IMR-90 (cell line): ENCODE results near the gene FAM209A. TPM values are rescaled to one million over a fixed set of nuclear protein-coding genes. Genes with fewer than 3 reads are reported as not detected.

Experiments used
- ATAC-seq: fragments of 200-7000 bp; cut with Tn5 transposase; 2 replicates; pipeline ENCODE4 v1.9.1; 2020; ENCODE audit warnings: low read depth, mild to moderate bottlenecking, moderate library complexity
- BruUV-seq: library from RNA; stranded (reverse); fragments of 400-500 nt; replicated peaks from 2 replicates; lab custom pipeline; 2021; lab: Mats Ljungman, UMichigan
- CTCF ChIA-PET: fragments of 300-600 bp; formaldehyde crosslinking; extraction: SDS; loops from one replicate; lab custom pipeline; 2021; ENCODE audit warnings: antibody characterized with exemption; lab: Yijun Ruan, JAX
- POLR2A ChIA-PET: fragments of 300-600 bp; sonication (Branson Sonifier 250); formaldehyde crosslinking; loops from one replicate; lab custom pipeline; 2022; ENCODE audit warnings: antibody characterized with exemption; ENCODE audit not compliant: unreplicated experiment; lab: Charles Lee
- DNase-seq: peaks from one replicate; pipeline ENCODE4 v3.0.0; 2013
- H2AFZ ChIP-seq: replicated peaks from 2 replicates; pipeline ENCODE3; 2013; ENCODE audit warnings: low read length, mild to moderate bottlenecking; ENCODE audit not compliant: poor library complexity
- H2AK5ac ChIP-seq: 2 replicates; pipeline ENCODE4 v1.6.1; 2013; ENCODE audit warnings: low read depth, low read length, inconsistent platforms
- H2AK9ac ChIP-seq: replicated peaks from 2 replicates; pipeline ENCODE3; 2013; ENCODE audit warnings: mild to moderate bottlenecking, low read depth, low read length, moderate library complexity; ENCODE audit not compliant: poor library complexity
- H2BK120ac ChIP-seq: 2 replicates; pipeline ENCODE4 v1.6.1; 2013; ENCODE audit warnings: low read depth, low read length, inconsistent platforms
- H2BK15ac ChIP-seq: 3 replicates; pipeline ENCODE4 v1.6.1; 2013; ENCODE audit warnings: low read depth, low read length, inconsistent platforms
- H2BK20ac ChIP-seq: 2 replicates; pipeline ENCODE4 v1.6.1; 2013; ENCODE audit warnings: low read depth, mild to moderate bottlenecking, inconsistent platforms, low read length, moderate library complexity
- H2BK5ac ChIP-seq: 2 replicates; pipeline ENCODE4 v1.6.1; 2013; ENCODE audit warnings: mild to moderate bottlenecking, low read depth, low read length, inconsistent platforms; ENCODE audit not compliant: poor library complexity, severe bottlenecking
- H3K14ac ChIP-seq: replicated peaks from 2 replicates; pipeline ENCODE4 v1.6.1; 2013; ENCODE audit warnings: low read depth, low read length, inconsistent platforms
- H3K18ac ChIP-seq: 2 replicates; pipeline ENCODE4 v1.6.1; 2013; ENCODE audit warnings: low read depth, low read length, control low read depth
- H3K23ac ChIP-seq: 2 replicates; pipeline ENCODE4 v1.6.1; 2013; ENCODE audit warnings: low read depth, low read length, inconsistent platforms
- H3K27ac ChIP-seq: 2 replicates; pipeline ENCODE4 v1.5.1; 2013; ENCODE audit warnings: mild to moderate bottlenecking, control low read depth, low read length; ENCODE audit not compliant: insufficient read depth
- H3K27me3 ChIP-seq: 2 replicates; pipeline ENCODE4 v1.6.1; 2013; ENCODE audit warnings: low read length; ENCODE audit not compliant: control insufficient read depth, insufficient read depth
- H3K36me3 ChIP-seq: 2 replicates; pipeline ENCODE4 v1.6.1; 2013; ENCODE audit warnings: low read length, mixed read lengths; ENCODE audit not compliant: control insufficient read depth, insufficient read depth
- H3K4ac ChIP-seq: 2 replicates; pipeline ENCODE4 v1.6.1; 2013; ENCODE audit warnings: low read depth, low read length, inconsistent platforms
- H3K4me1 ChIP-seq: 2 replicates; pipeline ENCODE4 v1.6.1; 2013; ENCODE audit warnings: low read length, mixed read lengths; ENCODE audit not compliant: control insufficient read depth, insufficient read depth
- H3K4me2 ChIP-seq: 2 replicates; pipeline ENCODE4 v1.6.1; 2013; ENCODE audit warnings: low read depth, mild to moderate bottlenecking, control low read depth, low read length, moderate library complexity
- H3K4me3 ChIP-seq: 2 replicates; pipeline ENCODE4 v1.5.1; 2013; ENCODE audit warnings: low read depth, mild to moderate bottlenecking, control low read depth, low read length, moderate library complexity; ENCODE audit not compliant: insufficient read depth
- H3K56ac ChIP-seq: 2 replicates; pipeline ENCODE4 v1.6.1; 2013; ENCODE audit warnings: low read length, inconsistent platforms; ENCODE audit not compliant: insufficient read depth; ENCODE audit errors: extremely low read depth
- H3K79me1 ChIP-seq, 2 experiments: 2 replicates each; pipeline ENCODE4 v1.6.1; 2013; ENCODE audit warnings: low read length in 2 of 2, inconsistent platforms in 1 of 2, low read depth in 1 of 2
- H3K9ac ChIP-seq: 2 replicates; pipeline ENCODE4 v1.6.1; 2013; ENCODE audit warnings: low read depth, low read length, control low read depth
- H3K9me1 ChIP-seq: 2 replicates; pipeline ENCODE4 v1.6.1; 2013; ENCODE audit warnings: low read length, inconsistent platforms; ENCODE audit not compliant: insufficient read depth
- H3K9me3 ChIP-seq: 2 replicates; pipeline ENCODE4 v1.6.1; 2013; ENCODE audit warnings: low read length; ENCODE audit not compliant: control insufficient read depth, insufficient read depth
- H4K20me1 ChIP-seq: 2 replicates; pipeline ENCODE4 v1.6.1; 2013; ENCODE audit warnings: low read length, inconsistent platforms; ENCODE audit not compliant: insufficient read depth
- H4K5ac ChIP-seq: 2 replicates; pipeline ENCODE4 v1.6.1; 2013; ENCODE audit warnings: mild to moderate bottlenecking, low read depth, low read length, control low read depth
- H4K8ac ChIP-seq, 2 experiments: 2 replicates each; pipeline ENCODE4 v1.6.1; 2013; ENCODE audit warnings: low read depth in 2 of 2, low read length in 2 of 2, control low read depth in 1 of 2, inconsistent platforms in 1 of 2
- H4K91ac ChIP-seq: 2 replicates; pipeline ENCODE4 v1.6.1; 2013; ENCODE audit warnings: low read depth, low read length, inconsistent platforms; ENCODE audit not compliant: insufficient read depth
- BHLHE40 ChIP-seq: fragments of 150-350 bp; IDR thresholded peaks from 2 replicates; pipeline ENCODE4 v1.6.1; 2016; ENCODE audit warnings: mild to moderate bottlenecking, low read depth, low read length
- CEBPB ChIP-seq: IDR thresholded peaks from 2 replicates; pipeline ENCODE4 v1.6.1; 2012; ENCODE audit warnings: low read depth, low read length, improper control_type of control experiment
- MAFK ChIP-seq: IDR thresholded peaks from 2 replicates; pipeline ENCODE4 v1.6.1; 2012; ENCODE audit warnings: low read depth, low read length, improper control_type of control experiment
- RAD21 ChIP-seq: IDR thresholded peaks from 2 replicates; pipeline ENCODE4 v1.6.1; 2012; ENCODE audit warnings: low read length, improper control_type of control experiment
- RCOR1 ChIP-seq: IDR thresholded peaks from 2 replicates; pipeline ENCODE4 v1.6.1; 2012; ENCODE audit warnings: mild to moderate bottlenecking, low read length, improper control_type of control experiment; ENCODE audit not compliant: insufficient replicate concordance
- RFX5 ChIP-seq: IDR thresholded peaks from 2 replicates; pipeline ENCODE4 v1.8.0; 2012; ENCODE audit warnings: low read depth, mild to moderate bottlenecking, low read length, moderate library complexity
- WGBS, 2 experiments: methylation state at CpG; one replicate each; pipeline versions ENCODE4 v1.1.5 to v1.1.7; 2013; ENCODE audit warnings: missing lambda C conversion rate in 2 of 2; ENCODE audit not compliant: insufficient read length in 1 of 2; ENCODE audit errors: extremely low coverage in 2 of 2; 5-methylcytosine and 5-hydroxymethylcytosine counted together
- dilution Hi-C: fragments of 300-500 bp; cut with HindIII; formaldehyde crosslinking; loops from one replicate; pipeline ENCODE4 v1.14.3; 2018; ENCODE audit warnings: low sequenced_read_pairs; ENCODE audit not compliant: unreplicated experiment
- in situ Hi-C: fragments of 300-500 bp; cut with MboI; formaldehyde crosslinking; loops from 3 replicates; pipeline ENCODE4 v1.14.3; 2019; ENCODE audit warnings: low sequenced_read_pairs, inconsistent platforms, mixed read lengths
- intact Hi-C: fragments of 100-400 bp; cut with micrococcal nuclease; formaldehyde crosslinking; loops from 2 replicates; pipeline ENCODE4 v1.10.0; 2022
- polyA plus RNA-seq, 3 experiments: library from polyadenylated mRNA; depleted of rRNA; stranded (reverse); fragments of >200 nt; gene quantifications; 2 replicates each; pipeline ENCODE4 v1.2.3, GENCODE V29; 2012; ENCODE audit warnings: low replicate concordance in 1 of 3
- total RNA-seq: library from RNA; depleted of rRNA; stranded (reverse); fragments of >200 nt; gene quantifications from 2 replicates; pipeline ENCODE4 v1.2.3, GENCODE V29; 2012
- TF ChIP-seq, protein P1 (sequence below): fragments of 150-350 bp; IDR thresholded peaks from 2 replicates; pipeline ENCODE4 v1.6.1; 2017; ENCODE audit warnings: mild to moderate bottlenecking, antibody characterized with exemption, low read length, low read depth

The FAM209A gene
- total and polyA plus RNA-seq, 2 of the 4 experiments (the other 2 are of a cell fraction) = 0.18 to 0.22 TPM

DNA sequence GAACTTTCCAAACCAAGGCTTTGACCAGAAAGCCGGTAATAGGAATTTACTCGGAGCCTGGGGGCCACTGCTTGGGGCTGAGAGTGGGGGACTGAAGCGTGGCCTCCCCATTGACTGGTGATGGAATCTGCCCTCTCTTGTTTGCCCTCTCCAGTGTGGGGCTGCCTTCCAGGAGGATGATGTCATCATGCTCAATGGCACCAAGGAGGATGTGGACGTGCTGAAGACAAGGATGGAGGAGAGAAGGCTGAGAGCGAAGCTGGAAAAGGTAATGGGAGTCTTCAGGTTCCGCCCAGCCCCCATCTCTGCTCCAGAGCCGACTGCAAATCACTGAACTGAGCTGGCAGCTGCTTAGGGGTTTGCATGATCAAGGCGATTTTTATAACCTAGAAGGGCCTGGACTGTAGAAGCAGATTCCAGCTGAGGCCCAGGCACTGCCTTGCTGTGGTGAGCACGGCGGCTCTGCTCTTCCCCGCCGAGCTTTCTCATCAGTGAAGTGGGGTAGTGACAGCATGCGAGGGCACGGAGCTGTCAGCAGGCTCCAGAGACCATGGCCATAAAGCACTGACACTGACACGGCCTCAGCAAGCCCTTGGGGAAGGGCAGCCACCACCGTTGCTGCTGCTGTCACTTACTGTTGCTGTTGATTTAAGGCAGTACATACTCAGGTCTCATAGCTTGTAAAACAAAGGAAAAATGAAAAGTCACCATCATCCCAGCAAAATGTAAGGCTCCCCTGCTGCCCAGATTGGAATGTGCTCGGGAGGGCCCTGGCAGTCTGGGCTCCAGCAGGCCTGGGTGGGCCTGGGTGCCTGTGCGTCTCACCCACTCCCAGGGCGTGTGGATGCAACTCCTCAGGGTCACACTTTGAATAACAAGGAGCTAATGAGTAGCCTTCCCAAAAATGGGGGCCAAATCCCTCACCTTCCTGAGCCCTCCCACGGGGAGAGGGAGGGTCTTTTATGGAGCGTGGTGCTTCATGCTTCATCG, 11.1 kb upstream of the FAM209A start (continued):
- TF ChIP-seq BHLHE40 (no peak), RFX5 (no peak), CEBPB (no peak)

DNA sequence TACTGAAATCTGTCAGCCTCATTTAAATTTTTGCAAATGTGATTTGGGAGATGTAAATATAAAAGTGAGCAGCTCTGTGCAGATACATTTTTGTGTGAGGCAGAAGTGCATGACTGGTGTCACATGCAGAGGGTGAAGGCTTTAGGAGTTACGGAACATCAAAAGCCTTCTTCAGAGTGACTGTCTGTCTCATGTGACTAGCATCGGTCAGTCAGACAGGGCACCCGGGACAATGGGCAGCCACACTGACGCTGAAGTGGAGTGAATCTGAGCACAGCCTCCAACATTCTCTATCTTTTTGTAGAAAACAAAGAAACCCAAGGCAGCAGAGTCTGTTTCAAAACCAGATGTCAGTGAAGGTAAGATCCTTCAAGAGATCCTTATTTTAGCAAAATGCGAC, 7.9 kb upstream of the FAM209A start:
- Histone ChIP-seq H2BK120ac (no peak overlapping the region), H4K5ac (no peak overlapping the region), H3K9me1 (peaks cover 9% of the 10 kb centered on the region; the same call in 1 of the 2 replicates), H2AK9ac (no peak overlapping the region), H3K79me1 (peaks cover 0 to 10% of the 10 kb centered on the region in 2 experiments; a peak in 2 of 4 replicates), H2BK15ac (no peak overlapping the region), H3K18ac (no peak overlapping the region), H3K4me2 (no peak overlapping the region), H3K9me3 (peaks cover 11% of the 10 kb centered on the region), H2AFZ (no peak overlapping the region), H3K4ac (no peak overlapping the region), H2BK20ac (no peak overlapping the region), H2AK5ac (no peak overlapping the region), H2BK5ac (no peak overlapping the region), H3K36me3 (peaks cover 50% of the 10 kb centered on the region), H3K9ac (no peak overlapping the region), H3K23ac (no peak overlapping the region), H3K14ac (no peak overlapping the region), H4K91ac (no peak overlapping the region), H4K20me1 (peaks cover 4% of the 10 kb centered on the region; the same call in 1 of the 2 replicates), H3K56ac (no peak overlapping the region), H4K8ac (no peak overlapping the region), H3K27me3 (no peaks in the 10 kb centered on the region), H3K4me1 (peaks cover 2% of the 10 kb centered on the region; the same call in 1 of the 2 replicates), H3K27ac (no peak overlapping the region), H3K4me3 (no peak overlapping the region)
- intact Hi-C loops = loop anchor here (2.0 kb wide), 1 partner anchor 116 kb away; no protein-coding TSS in a partner anchor
- no peak for ATAC-seq
- ChIA-PET CTCF (no interaction called here), POLR2A (no interaction called here)
- DNase-seq = no peak
- no peak for TF ChIP-seq BHLHE40
- no peak for TF ChIP-seq RCOR1
- TF ChIP-seq, protein P1, sequence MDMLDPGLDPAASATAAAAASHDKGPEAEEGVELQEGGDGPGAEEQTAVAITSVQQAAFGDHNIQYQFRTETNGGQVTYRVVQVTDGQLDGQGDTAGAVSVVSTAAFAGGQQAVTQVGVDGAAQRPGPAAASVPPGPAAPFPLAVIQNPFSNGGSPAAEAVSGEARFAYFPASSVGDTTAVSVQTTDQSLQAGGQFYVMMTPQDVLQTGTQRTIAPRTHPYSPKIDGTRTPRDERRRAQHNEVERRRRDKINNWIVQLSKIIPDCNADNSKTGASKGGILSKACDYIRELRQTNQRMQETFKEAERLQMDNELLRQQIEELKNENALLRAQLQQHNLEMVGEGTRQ = no peak
- TF ChIP-seq MAFK = no peak
- no peak for TF ChIP-seq RFX5
- TF ChIP-seq RAD21 = no peak
- 100% methylated on average over 2 of the region's 5 CpGs; no CpG with 5 or more reads in 1 of the 2 experiments for WGBS, 2 experiments
- BruUV-seq = no TSS peak
- in situ Hi-C loops = no loop called here
- dilution Hi-C loops = no loop called here
